ENCODE data around the gene CDCA3. TPM values are rescaled to one million over a fixed set of nuclear protein-coding genes. Genes with fewer than 3 reads are reported as not detected.

CDCA3 gene
- total and polyA plus RNA-seq, 2 donors (not counting 1 experiment from before 2014, with no cell fraction given), result 1.6 to 2.3 TPM

- POLR2A ChIA-PET, result interaction anchor here (0.7 to 1.3 kb wide), 3 partner anchors 54 to 104 kb away, joined by 3 read pairs; partner anchors contain the start of genes COPS7A and MLF2
- peak within 1 kb of the TSS; percentile 93 for H3K4me3 Mint-ChIP-seq
- peak within 1 kb of the TSS in 1 of 2 donors; percentile 41 for H3K27ac ChIP-seq (ENCODE audit: low read length in 2 of 2)
- CTCF ChIA-PET, result interaction anchor here (0.6 to 6.2 kb wide), 8 partner anchors 8 to 354 kb away, joined by 3 to 31 read pairs (median 4); partner anchors contain the start of genes CDCA3, MLF2, SPSB2 and USP5
- peaks cover 0 to 72% (median 34%) of the 10 kb centered on the region in 4 experiments for H3K27me3 ChIP-seq (replicated peaks in 1 of 4; ENCODE audit: control extremely low read depth in 1 of 4, control insufficient read depth in 3 of 4, insufficient read depth in 4 of 4, low read length in 3 of 4)
- H3K4me3 ChIP-seq (ENCODE audit: control extremely low read depth in 1 of 5, extremely low read depth in 1 of 5, insufficient read depth in 1 of 5, low read depth in 2 of 5, low read length in 4 of 5), result peak within 1 kb of the TSS; percentile 26 to 73 (median 58)
- peak within 1 kb of the TSS; percentile 100 for H3K4me2 ChIP-seq (replicated peaks; ENCODE audit: low read depth, low read length, poor library complexity, severe bottlenecking)
- peak; percentile 19 for ATAC-seq (ENCODE audit: low read depth)
- peaks cover 0 to 13% (median 0%) of the 10 kb centered on the region in 3 donors for H3K9me3 ChIP-seq (ENCODE audit: control extremely low read depth in 1 of 3, control insufficient read depth in 2 of 3, insufficient read depth in 1 of 3, low read length in 2 of 3)
- peak within 1 kb of the TSS; percentile 80 for H3K9ac ChIP-seq (ENCODE audit: low read length)
- DNase-seq, result no peak
- H3K4me1 Mint-ChIP-seq, result peaks cover 21% of the 10 kb centered on the region
- no peaks in the 10 kb centered on the region for H3K79me2 ChIP-seq (ENCODE audit: control insufficient read depth, insufficient read depth, low read length)
- H3K4me1 ChIP-seq (ENCODE audit: control insufficient read depth in 2 of 2, insufficient read depth in 2 of 2, low read length in 2 of 2), result peaks cover 23 to 29% of the 10 kb centered on the region in 2 donors
- intact Hi-C loops (cut with micrococcal nuclease), result no loop called here
- H4K20me1 ChIP-seq (ENCODE audit: control insufficient read depth, insufficient read depth, low read length, poor library complexity, severe bottlenecking), result peaks cover 11% of the 10 kb centered on the region
- H3K27ac Mint-ChIP-seq, result peak within 1 kb of the TSS; percentile 59
- peak within 1 kb of the TSS; percentile 91 for H2AFZ ChIP-seq (ENCODE audit: insufficient read depth, low read depth, low read length, poor library complexity, severe bottlenecking)
- H3K36me3 ChIP-seq (replicated peaks in 1 of 2; ENCODE audit: control extremely low read depth in 1 of 2, control insufficient read depth in 1 of 2, extremely low read depth in 1 of 2, insufficient read depth in 2 of 2, low read length in 1 of 2), result no peaks in the 10 kb centered on the region
- H3K9me3 Mint-ChIP-seq (ENCODE audit: insufficient read depth), result no peaks in the 10 kb centered on the region
- WGBS (ENCODE audit: insufficient coverage), result under 1% methylated on average over 53 of the region's 60 CpGs
- peaks cover 77% of the 10 kb centered on the region for H3K27me3 Mint-ChIP-seq
- TF ChIP-seq EZH2 (IDR thresholded peaks at IDR 0.05; ENCODE audit: borderline replicate concordance, insufficient read depth, low read depth, low read length, poor library complexity, severe bottlenecking) (no peak), CTCF (IDR thresholded peaks at IDR 0.05) (no peak)
Measured at GRCh38 chr12:6827982-6828780, 22.9 kb downstream of the CDCA3 start, which contains the start of gene P3H3. Gene P3H3, plus strand, starts transcription at chr12:6828407. Its CDS starts 34 bp downstream, at chr12:6828441.

Measured in B cell (primary cell).